Adrenal gland (tissue), 12 donors: ENCODE measurements around the gene GLIPR1. TPM values are rescaled to one million over a fixed set of nuclear protein-coding genes. Genes with fewer than 3 reads are reported as not detected.
"Not testable (repeated sequence)": the region's sequence is repeated elsewhere in the genome, so short reads cannot be mapped to it uniquely, and the experiment has no call there.

Experiments
- DNase-seq, 7 donors: peaks; one replicate each; pipeline ENCODE4 v3.0.0-alpha.2; 2019 to 2020
- H3K27ac ChIP-seq, 5 donors: fragments of 200-600 bp; sonication (generic) in 4 of 5; 1 replicate in 3 of 5; 2 replicates in 2 of 5; pipeline versions ENCODE4 v1.5.1 to v1.8.0; 2016 to 2020; ENCODE audit warnings: mild to moderate bottlenecking in 1 of 5
- H3K27me3 ChIP-seq: fragments of 200-600 bp; 2 replicates; pipeline ENCODE4 v1.8.0; 2021
- H3K36me3 ChIP-seq, 2 donors: fragments of 200-600 bp; replicated peaks in 1 of 2; 1 replicate in 1 of 2; 2 replicates in 1 of 2; pipeline versions ENCODE4 v1.5.1 to v1.8.0; 2018 to 2022
- H3K4me1 ChIP-seq, 2 donors: fragments of 200-600 bp; replicated peaks in 1 of 2; 1 replicate in 1 of 2; 2 replicates in 1 of 2; pipeline versions ENCODE4 v1.5.1 to v1.8.0; 2018 to 2021
- H3K4me3 ChIP-seq, 4 donors: fragments of 200-600 bp; sonication (generic) in 3 of 4; one replicate each; pipeline ENCODE4 v1.5.1; 2016 to 2018
- H3K9me3 ChIP-seq, 3 donors: fragments of 200-600 bp; sonication (generic) in 1 of 3; replicated peaks in 1 of 3; 1 replicate in 2 of 3; 2 replicates in 1 of 3; pipeline versions ENCODE4 v1.5.1 to v1.8.0; 2016 to 2021
- POLR2A ChIP-seq, 2 donors: fragments of 450-650 bp; IDR thresholded peaks; one replicate each; pipeline ENCODE4 v1.6.1; 2017; ENCODE audit warnings: antibody characterized with exemption in 2 of 2, mild to moderate bottlenecking in 2 of 2, moderate library complexity in 1 of 2
- WGBS, 4 donors: extraction: QIAGEN DNeasy Blood & Tissue Kit in 2 of 4; methylation state at CpG; one replicate each; pipeline versions ENCODE4 v1.1.5 to v1.1.7; 2013 to 2017; 5-methylcytosine and 5-hydroxymethylcytosine counted together
- intact Hi-C, 2 donors: fragments of 100-400 bp; cut with DNase I; formaldehyde crosslinking; loops; one replicate each; pipeline versions ENCODE4 v1.14.1 to v1.15.0; 2022 to 2023
- polyA plus RNA-seq, 3 donors: library from polyadenylated mRNA; stranded (reverse); fragments of 200-250 nt in 2 of 3; fragments of 350-450 nt in 1 of 3; fragmentation: Illumina TruSeq in 1 of 3; extraction: RNeasy Lipid Tissue Mini Kit (QIAGEN cat#74804) in 1 of 3; gene quantifications; one replicate each; pipeline ENCODE4 v1.2.3, GENCODE V29; 2013 to 2014
- total RNA-seq, 9 donors: library from RNA; depleted of rRNA in 4 of 9; stranded (reverse); fragments of >200 nt in 4 of 9; fragments of 120-200 nt in 1 of 9; fragmentation: NEBNext Ultra II Directional in 1 of 9; extraction: Animal tissue kit (Norgen Biotek cat#: 25700) in 1 of 9; gene quantifications; one replicate each; pipeline versions ENCODE4 v1.1.0 to v1.2.4, GENCODE V29; 2013 to 2023
- TF ChIP-seq, protein P1 (sequence below), 6 experiments: fragments of 450-650 bp in 4 of 6; fragments of 200-600 bp in 2 of 6; sonication (generic) in 1 of 6; IDR thresholded peaks; 1 replicate in 5 of 6; 2 replicates in 1 of 6; pipeline versions ENCODE4 v1.5.1 to v1.8.0; 2016 to 2021; ENCODE audit warnings: antibody characterized with exemption in 6 of 6, mild to moderate bottlenecking in 2 of 6, moderate library complexity in 1 of 6
- donor health status: healthy with polysubstance abuse.
- donor health status: Bipolar disorder and iron deficiency.
- donor health status: DM: yes; HTN: yes; CAD: no.
- donor health status: DM: no; HTN: no; CAD: no.
- donor health status: DM: no; HTN: no; CAD: no.
- donor health status: DM: yes; HTN: yes; CAD: no.

GLIPR1 gene
- total and polyA plus RNA-seq, 12 donors, result 5.6 to 48.5 (median 22.4) TPM

- no peak for TF ChIP-seq POLR2A (IDR thresholded peaks at IDR 0.05)
- TF ChIP-seq, protein P1, sequence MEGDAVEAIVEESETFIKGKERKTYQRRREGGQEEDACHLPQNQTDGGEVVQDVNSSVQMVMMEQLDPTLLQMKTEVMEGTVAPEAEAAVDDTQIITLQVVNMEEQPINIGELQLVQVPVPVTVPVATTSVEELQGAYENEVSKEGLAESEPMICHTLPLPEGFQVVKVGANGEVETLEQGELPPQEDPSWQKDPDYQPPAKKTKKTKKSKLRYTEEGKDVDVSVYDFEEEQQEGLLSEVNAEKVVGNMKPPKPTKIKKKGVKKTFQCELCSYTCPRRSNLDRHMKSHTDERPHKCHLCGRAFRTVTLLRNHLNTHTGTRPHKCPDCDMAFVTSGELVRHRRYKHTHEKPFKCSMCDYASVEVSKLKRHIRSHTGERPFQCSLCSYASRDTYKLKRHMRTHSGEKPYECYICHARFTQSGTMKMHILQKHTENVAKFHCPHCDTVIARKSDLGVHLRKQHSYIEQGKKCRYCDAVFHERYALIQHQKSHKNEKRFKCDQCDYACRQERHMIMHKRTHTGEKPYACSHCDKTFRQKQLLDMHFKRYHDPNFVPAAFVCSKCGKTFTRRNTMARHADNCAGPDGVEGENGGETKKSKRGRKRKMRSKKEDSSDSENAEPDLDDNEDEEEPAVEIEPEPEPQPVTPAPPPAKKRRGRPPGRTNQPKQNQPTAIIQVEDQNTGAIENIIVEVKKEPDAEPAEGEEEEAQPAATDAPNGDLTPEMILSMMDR (IDR thresholded peaks at IDR 0.05), result no peak
- Histone ChIP-seq H3K27me3 (no peaks in the 10 kb centered on the region), H3K9me3 (peaks cover 0 to 7% (median 0%) of the 10 kb centered on the region in 3 donors), H3K4me3 (no peak overlapping the region), H3K4me1 (no peaks in the 10 kb centered on the region), H3K36me3 (no peaks in the 10 kb centered on the region), H3K27ac (no peak overlapping the region)
- WGBS, 4 donors, result 65 to 79% (median 75%) methylated on average over 3 to 4 of the region's 4 CpGs
- intact Hi-C loops, result no loop called here
- DNase-seq, result no peak
These were observed 42.3 kb upstream of the GLIPR1 start for GRCh38 chr12:75438059-75438754.

GRCh38 chr12:75439048-75439447 lies 41.5 kb upstream of the GLIPR1 start:
- TF ChIP-seq POLR2A (IDR thresholded peaks at IDR 0.05), result no peak
- TF ChIP-seq, protein P1 (IDR thresholded peaks at IDR 0.05), result no peak
- Histone ChIP-seq H3K27ac (no peak overlapping the region), H3K4me1 (no peaks in the 10 kb centered on the region), H3K9me3 (peaks cover 0 to 7% (median 0%) of the 10 kb centered on the region in 3 donors), H3K27me3 (no peaks in the 10 kb centered on the region), H3K36me3 (no peaks in the 10 kb centered on the region), H3K4me3 (no peak overlapping the region)
- 73 to 89% (median 79%) methylated on average over 2 of the region's 2 CpGs for WGBS, 4 donors
- no peak for DNase-seq
- intact Hi-C loops, result no loop called here

DNA sequence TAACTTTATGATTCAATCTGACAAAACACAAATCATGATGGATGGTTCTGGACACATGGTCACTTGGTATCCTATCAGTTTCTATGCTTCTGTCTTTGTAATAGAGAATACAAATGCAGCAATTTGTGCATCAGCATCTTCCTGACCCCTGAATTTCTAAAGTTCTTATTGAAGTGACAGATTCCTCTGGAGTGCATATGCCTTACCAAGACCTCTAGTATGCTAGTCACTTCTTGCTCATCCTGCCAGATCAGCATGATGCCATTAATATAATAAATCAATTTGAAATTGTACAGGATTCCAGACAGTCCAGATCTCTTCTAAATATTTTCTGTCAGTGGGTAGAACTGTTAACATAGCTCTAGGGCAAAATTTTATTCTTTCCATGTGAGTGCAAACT lies 40.6 kb upstream of the GLIPR1 start:
- no peak overlapping the region for H3K4me3 ChIP-seq
- no peaks in the 10 kb centered on the region for H3K36me3 ChIP-seq
- no peak for TF ChIP-seq POLR2A (IDR thresholded peaks at IDR 0.05)
- TF ChIP-seq, protein P1 (IDR thresholded peaks at IDR 0.05), result no peak
- H3K9me3 ChIP-seq, result peaks cover 0 to 7% (median 0%) of the 10 kb centered on the region in 3 donors
- no peak overlapping the region for H3K27ac ChIP-seq
- H3K27me3 ChIP-seq, result no peaks in the 10 kb centered on the region
- intact Hi-C loops, result no loop called here
- no peak for DNase-seq
- peaks cover 0 to 4% of the 10 kb centered on the region in 2 donors for H3K4me1 ChIP-seq

DNA sequence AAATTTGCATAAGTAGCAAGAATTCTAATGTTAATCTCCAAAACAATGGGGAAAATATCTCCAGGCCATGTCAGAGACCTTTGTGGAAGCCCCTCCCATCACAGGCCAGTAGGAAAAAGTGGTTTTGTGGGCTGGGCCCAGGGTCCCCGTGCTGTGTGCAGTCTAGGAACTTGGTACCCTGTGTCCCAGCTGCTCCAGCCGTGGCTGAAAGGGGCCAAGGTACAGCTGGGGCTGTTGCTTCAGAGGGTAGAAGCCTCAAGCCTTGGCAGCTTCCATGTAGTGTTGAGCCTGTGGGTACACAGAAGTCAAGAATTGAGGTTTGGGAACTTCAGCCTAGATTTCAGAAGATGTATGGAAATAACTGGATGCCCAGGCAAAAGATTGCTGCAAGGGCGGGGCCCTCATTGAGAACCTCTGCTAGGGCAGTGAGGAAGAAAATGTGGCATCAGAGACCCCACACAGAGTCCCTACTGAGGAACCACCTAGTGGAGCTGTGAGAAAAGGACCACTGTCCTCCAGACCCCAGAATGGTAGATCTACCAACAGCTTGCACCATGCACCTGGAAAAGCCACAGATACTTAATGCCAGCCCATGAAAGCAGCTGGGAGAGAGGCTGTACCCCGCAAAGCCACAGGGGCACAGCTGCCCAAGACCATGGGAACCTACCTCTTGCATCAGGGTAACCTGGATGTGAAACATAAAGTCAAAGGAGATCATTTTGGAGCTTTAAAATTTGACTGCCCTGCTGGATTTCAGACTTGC lies 38.7 kb upstream of the GLIPR1 start:
- H3K27ac ChIP-seq, DNase-seq, H3K27me3 ChIP-seq, H3K9me3 ChIP-seq, H3K4me3 ChIP-seq, H3K4me1 ChIP-seq, intact Hi-C loops, H3K36me3 ChIP-seq: not testable (repeated sequence)
- WGBS, 4 donors, result 83 to 96% (median 87%) methylated on average over 2 to 4 of the region's 4 CpGs

DNA sequence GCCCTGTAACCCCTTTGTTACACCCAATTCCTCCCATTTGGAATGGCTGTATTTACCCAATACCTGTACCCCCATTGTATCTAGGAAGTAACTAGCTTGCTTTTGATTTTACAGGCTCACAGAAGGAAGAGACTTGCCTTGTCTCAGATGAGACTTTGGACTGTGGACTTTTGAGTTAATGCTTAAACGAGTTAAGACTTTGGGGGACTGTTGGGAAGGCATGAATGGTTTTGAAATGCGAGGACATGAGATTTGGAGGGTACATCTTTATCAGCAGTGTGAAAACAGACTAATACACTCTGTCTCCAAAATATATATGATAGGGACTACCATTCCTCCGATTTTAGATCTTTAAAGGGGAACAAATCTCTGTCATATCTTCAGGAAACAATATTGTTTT lies 38.1 kb upstream of the GLIPR1 start:
- intact Hi-C loops, result not testable (repeated sequence)

More for the DNA sequence above, 38.1 kb upstream of the GLIPR1 start:
- 21 to 64% (median 50%) methylated on average over 3 of the region's 3 CpGs for WGBS, 4 donors
- not testable (repeated sequence) for H3K36me3 ChIP-seq, H3K27ac ChIP-seq, H3K9me3 ChIP-seq, DNase-seq, H3K4me3 ChIP-seq, H3K4me1 ChIP-seq, H3K27me3 ChIP-seq
